Stomach (tissue), 9 donors: ENCODE data around the gene KLF12. TPM values are rescaled to one million over a fixed set of nuclear protein-coding genes. Genes with fewer than 3 reads are reported as not detected.

ENCODE experiments used
- DNase-seq, 2 donors: peaks; one replicate each; pipeline versions ENCODE4 v3.0.0 to v3.0.0-alpha.2; 2013 to 2019
- H3K27ac ChIP-seq, 5 donors: fragments of 200-600 bp in 4 of 5; sonication (generic) in 4 of 5; one replicate each; pipeline ENCODE4 v1.5.1; 2013 to 2019; ENCODE audit warnings: mild to moderate bottlenecking in 1 of 5, moderate library complexity in 1 of 5
- H3K27me3 ChIP-seq, 3 donors: fragments of 200-600 bp; sonication (generic); one replicate each; pipeline ENCODE4 v1.5.1; 2017 to 2019; ENCODE audit warnings: mixed run types in 1 of 3
- H3K36me3 ChIP-seq, 4 donors: fragments of 200-600 bp; sonication (generic); 1 replicate in 3 of 4; 2 replicates in 1 of 4; pipeline ENCODE4 v1.5.1; 2016 to 2019
- H3K4me1 ChIP-seq, 4 donors: fragments of 200-600 bp; sonication (generic); one replicate each; pipeline ENCODE4 v1.5.1; 2016 to 2019
- H3K4me3 ChIP-seq, 4 donors: fragments of 200-600 bp; sonication (generic) in 3 of 4; one replicate each; pipeline ENCODE4 v1.5.1; 2016 to 2019; ENCODE audit warnings: mild to moderate bottlenecking in 1 of 4
- H3K9me3 ChIP-seq, 4 donors: fragments of 200-600 bp; sonication (generic); one replicate each; pipeline ENCODE4 v1.5.1; 2016 to 2019
- CTCF ChIP-seq, 7 experiments: fragments of 450-650 bp in 4 of 7; fragments of 200-600 bp in 3 of 7; sonication (generic) in 3 of 7; IDR thresholded peaks; one replicate each; pipeline ENCODE4 v1.5.1; 2016 to 2019; ENCODE audit warnings: antibody characterized with exemption in 7 of 7, control low read depth in 2 of 7, mild to moderate bottlenecking in 1 of 7
- EP300 ChIP-seq: sonication (generic); formaldehyde crosslinking; IDR thresholded peaks from one replicate; pipeline ENCODE4 v1.6.1; 2017; ENCODE audit warnings: antibody characterized with exemption
- POLR2A ChIP-seq, 4 donors: fragments of 450-650 bp; IDR thresholded peaks; one replicate each; pipeline ENCODE4 v1.6.1; 2016; ENCODE audit warnings: antibody characterized with exemption in 4 of 4, control low read depth in 2 of 4, mild to moderate bottlenecking in 1 of 4, moderate library complexity in 1 of 4
- POLR2AphosphoS5 ChIP-seq, 3 donors: sonication (generic); formaldehyde crosslinking; IDR thresholded peaks; one replicate each; pipeline ENCODE4 v1.6.1; 2016; ENCODE audit warnings: antibody characterized with exemption in 3 of 3
- WGBS, 5 donors: extraction: QIAGEN DNeasy Blood & Tissue Kit in 3 of 5; methylation state at CpG; one replicate each; pipeline versions ENCODE4 v1.1.5 to v1.1.7; 2013 to 2018; 5-methylcytosine and 5-hydroxymethylcytosine counted together
- intact Hi-C: fragments of 100-400 bp; cut with DNase I; formaldehyde crosslinking; loops from one replicate; pipeline ENCODE4 v1.15.1; 2023; ENCODE audit warnings: low total_unique reads
- polyA plus RNA-seq, 3 donors: library from polyadenylated mRNA; stranded (reverse); fragments of 200-250 nt; gene quantifications; one replicate each; pipeline ENCODE4 v1.2.3, GENCODE V29; 2013
- total RNA-seq, 5 donors: library from RNA; depleted of rRNA; stranded (reverse); fragments of >200 nt; gene quantifications; one replicate each; pipeline versions ENCODE4 v1.1.0 to v1.2.3, GENCODE V29; 2014 to 2016
- donor health status: healthy with polysubstance abuse.
- donor health status: Bipolar disorder and iron deficiency.
- donor health status: healthy.

Gene KLF12
- total and polyA plus RNA-seq, 8 donors, result 0.73 to 24.6 (median 3.6) TPM

DNA sequence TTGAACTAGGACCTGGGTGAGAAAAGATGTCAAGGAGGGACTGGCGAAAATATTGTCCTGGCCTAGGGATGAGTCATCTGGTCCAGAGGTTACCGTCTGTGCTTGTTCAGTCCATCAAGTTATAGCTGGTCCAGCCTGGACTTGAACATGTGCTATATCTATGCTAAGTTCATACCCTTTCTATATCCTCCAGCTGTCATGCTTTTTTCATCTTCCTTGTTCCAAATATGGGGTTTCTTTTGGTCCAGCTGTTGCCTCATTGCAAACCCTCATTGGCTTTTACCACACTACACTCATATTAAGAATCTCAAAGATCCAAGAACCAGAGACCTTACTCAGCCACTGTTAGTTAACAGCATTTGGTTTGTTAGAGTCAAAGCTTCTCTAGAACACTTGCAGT, 19.1 kb upstream of the KLF12 start:
- no peak for TF ChIP-seq EP300
- TF ChIP-seq POLR2A (IDR thresholded peaks at IDR 0.05), result no peak
- no peak for TF ChIP-seq CTCF (IDR thresholded peaks at IDR 0.05)
- no peak for TF ChIP-seq POLR2AphosphoS5 (IDR thresholded peaks at IDR 0.05)
- Histone ChIP-seq H3K4me1 (peaks cover 0 to 4% (median 0%) of the 10 kb centered on the region in 4 donors), H3K27me3 (no peaks in the 10 kb centered on the region), H3K36me3 (no peaks in the 10 kb centered on the region), H3K27ac (no peak overlapping the region), H3K4me3 (no peak overlapping the region), H3K9me3 (no peaks in the 10 kb centered on the region)
- no peak for DNase-seq
- WGBS, 5 donors, result 38 to 80% (median 50%) methylated on average over 2 of the region's 2 CpGs
- intact Hi-C loops, result no loop called here

- intact Hi-C loops, result no loop called here
- no peak overlapping the region for H3K4me3 ChIP-seq
- H3K4me1 ChIP-seq, result peaks cover 0 to 4% (median 0%) of the 10 kb centered on the region in 4 donors
- no peaks in the 10 kb centered on the region for H3K9me3 ChIP-seq
- DNase-seq, result no peak
- TF ChIP-seq POLR2A (IDR thresholded peaks at IDR 0.05), result no peak
- TF ChIP-seq CTCF (IDR thresholded peaks at IDR 0.05), result no peak
- TF ChIP-seq EP300, result no peak
- TF ChIP-seq POLR2AphosphoS5 (IDR thresholded peaks at IDR 0.05), result no peak
- H3K27me3 ChIP-seq, result no peaks in the 10 kb centered on the region
- 39 to 58% (median 43%) methylated on average over 3 of the region's 3 CpGs for WGBS, 5 donors
- no peak overlapping the region for H3K27ac ChIP-seq
- H3K36me3 ChIP-seq, result no peaks in the 10 kb centered on the region
Observed at GRCh38 chr13:74151859-74152258, 17.7 kb upstream of the KLF12 start.

DNA sequence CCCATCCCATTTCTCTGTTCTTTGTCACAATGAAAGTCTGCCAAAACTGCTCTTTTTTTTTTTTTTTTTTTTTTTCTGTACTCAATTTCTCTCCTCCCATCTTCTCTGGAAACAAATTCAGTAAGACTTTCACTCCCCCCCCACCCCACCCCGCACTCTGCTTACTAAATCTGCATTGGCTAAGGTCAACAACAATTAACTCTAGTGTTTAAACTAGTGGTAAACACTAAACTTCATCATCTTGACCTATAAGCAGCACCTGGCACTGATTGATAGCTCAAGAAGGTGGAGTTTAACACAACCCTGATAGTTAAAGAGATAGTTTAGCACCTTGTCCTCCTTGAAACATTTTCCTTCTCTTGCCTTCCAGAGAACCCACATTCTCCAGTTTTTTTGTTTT, 14.1 kb upstream of the KLF12 start:
- Histone ChIP-seq H3K4me3 (no peak overlapping the region), H3K27ac (no peak overlapping the region), H3K36me3 (no peaks in the 10 kb centered on the region), H3K9me3 (no peaks in the 10 kb centered on the region), H3K4me1 (peaks cover 0 to 8% (median 0%) of the 10 kb centered on the region in 4 donors), H3K27me3 (no peaks in the 10 kb centered on the region)
- peak in 1 of 2 donors; percentile 33 for DNase-seq
- intact Hi-C loops, result loop anchor here (10.0 kb wide), 1 partner anchor 126 kb away; no protein-coding TSS in a partner anchor
- no peak for TF ChIP-seq POLR2AphosphoS5 (IDR thresholded peaks at IDR 0.05)
- no peak for TF ChIP-seq EP300
- TF ChIP-seq POLR2A (IDR thresholded peaks at IDR 0.05), result no peak
- TF ChIP-seq CTCF (IDR thresholded peaks at IDR 0.05), result no peak
- 39 to 65% (median 47%) methylated on average over 1 of the region's 1 CpG for WGBS, 5 donors

DNA sequence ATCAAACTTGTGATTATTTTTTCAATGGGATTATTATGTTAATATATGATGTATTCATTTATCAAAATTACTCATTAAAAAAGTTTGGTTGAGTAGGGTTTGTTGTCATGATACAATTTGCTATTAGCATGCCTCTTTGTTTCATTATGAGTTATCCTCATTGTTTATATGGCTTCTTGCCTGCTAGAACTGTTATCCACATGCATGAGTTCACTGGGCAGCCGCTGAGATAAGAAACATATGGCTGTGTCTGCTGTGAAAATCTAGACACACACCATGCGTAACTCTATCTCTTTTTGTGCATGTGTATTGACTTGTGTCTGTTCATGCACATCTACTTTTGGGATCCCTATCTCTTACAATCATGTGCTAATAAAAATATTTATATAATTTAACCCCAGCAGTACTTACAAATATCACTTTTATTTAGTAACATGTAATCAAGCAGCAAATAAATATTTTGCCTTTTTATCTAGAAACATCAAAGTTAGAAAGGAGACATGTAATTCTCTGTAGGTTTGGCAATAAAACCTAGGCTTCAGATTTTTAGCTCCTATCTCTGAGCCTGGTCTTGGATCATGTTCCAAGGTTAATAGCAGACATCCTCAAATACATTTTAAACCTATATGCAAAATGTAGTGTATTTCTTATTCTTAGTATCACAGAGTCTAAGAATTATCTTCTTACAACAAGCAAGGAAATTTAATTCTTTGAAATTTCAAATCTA, 11.2 kb upstream of the KLF12 start:
- Histone ChIP-seq H3K27me3 (no peaks in the 10 kb centered on the region), H3K36me3 (no peaks in the 10 kb centered on the region), H3K4me1 (peaks cover 0 to 8% (median 0%) of the 10 kb centered on the region in 4 donors), H3K4me3 (no peak overlapping the region), H3K27ac (no peak overlapping the region), H3K9me3 (no peaks in the 10 kb centered on the region)
- WGBS, 5 donors, result 23 to 34% (median 28%) methylated on average over 2 of the region's 2 CpGs
- TF ChIP-seq EP300 (no peak), POLR2A (IDR thresholded peaks at IDR 0.05) (no peak), CTCF (IDR thresholded peaks at IDR 0.05) (no peak), POLR2AphosphoS5 (IDR thresholded peaks at IDR 0.05) (no peak)
- intact Hi-C loops, result loop anchor here (10.0 kb wide), 1 partner anchor 129 kb away; no protein-coding TSS in a partner anchor
- peak in 1 of 2 donors; percentile 80 for DNase-seq
